Subcutaneous abdominal adipose tissue (tissue), 5 donors: ENCODE data around the gene GMCL2.

Experiments
- H3K27ac ChIP-seq: one replicate; pipeline ENCODE4 v1.7.0; 2013; ENCODE audit warnings: low read depth, mild to moderate bottlenecking, inconsistent platforms, low read length, moderate library complexity
- H3K27me3 ChIP-seq, 5 donors: one replicate each; pipeline ENCODE4 v1.7.0; 2013; ENCODE audit warnings: low read length in 5 of 5, inconsistent platforms in 1 of 5; ENCODE audit not compliant: control insufficient read depth in 5 of 5, insufficient read depth in 4 of 5
- H3K36me3 ChIP-seq, 5 donors: one replicate each; pipeline ENCODE4 v1.7.0; 2013; ENCODE audit warnings: low read length in 5 of 5; ENCODE audit not compliant: control insufficient read depth in 5 of 5, insufficient read depth in 5 of 5
- H3K4me1 ChIP-seq, 5 donors: one replicate each; pipeline ENCODE4 v1.7.0; 2013; ENCODE audit warnings: low read length in 5 of 5, mild to moderate bottlenecking in 3 of 5, moderate library complexity in 1 of 5; ENCODE audit not compliant: control insufficient read depth in 5 of 5, insufficient read depth in 5 of 5
- H3K4me3 ChIP-seq, 5 donors: one replicate each; pipeline ENCODE4 v1.7.0; 2013; ENCODE audit warnings: low read length in 5 of 5, low read depth in 1 of 5
- H3K9ac ChIP-seq, 5 donors: one replicate each; pipeline ENCODE4 v1.7.0; 2013; ENCODE audit warnings: low read length in 5 of 5, mild to moderate bottlenecking in 4 of 5, moderate library complexity in 3 of 5
- H3K9me3 ChIP-seq, 5 donors: one replicate each; pipeline ENCODE4 v1.7.0; 2013; ENCODE audit warnings: low read length in 5 of 5; ENCODE audit not compliant: control insufficient read depth in 5 of 5
- donor health status: healthy.
- donor health status: healthy.
- donor health status: healthy.
- donor health status: healthy.
- donor health status: healthy.

GMCL2 gene

DNA sequence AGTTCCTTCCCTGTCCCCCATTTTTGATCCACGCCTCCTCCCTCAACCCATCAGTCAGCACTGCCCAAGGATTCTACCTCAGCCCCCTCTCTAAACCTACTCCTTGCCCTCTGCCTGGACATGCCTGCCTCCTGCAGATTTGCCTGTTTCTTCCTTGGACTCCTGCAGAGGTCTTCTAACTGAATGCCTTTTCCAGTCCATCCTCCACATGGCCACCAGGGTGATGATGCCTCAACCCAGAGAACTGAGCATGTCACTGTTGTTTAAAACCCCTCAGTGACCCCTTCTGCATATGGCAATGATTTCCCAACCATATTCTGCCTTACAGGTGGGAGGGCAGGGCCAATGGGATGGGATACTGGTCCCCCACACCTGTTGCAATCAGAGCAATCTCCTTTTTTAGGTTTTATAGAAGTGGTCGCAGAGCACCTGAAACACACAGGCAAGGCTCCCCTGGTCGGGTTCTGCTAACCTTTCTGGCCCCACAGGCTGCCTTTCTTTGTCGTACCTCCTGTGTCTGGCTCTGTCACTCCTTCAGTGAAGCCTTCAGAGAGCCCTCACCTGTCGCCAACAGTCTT, 36.1 kb upstream of the GMCL2 start:
- Histone ChIP-seq H3K9ac (no peak overlapping the region), H3K27me3 (no peaks in the 10 kb centered on the region), H3K36me3 (peaks cover 3 to 77% (median 54%) of the 10 kb centered on the region in 5 donors), H3K9me3 (no peaks in the 10 kb centered on the region), H3K4me1 (peaks cover 0 to 11% (median 8%) of the 10 kb centered on the region in 5 donors), H3K27ac (no peak overlapping the region), H3K4me3 (no peak overlapping the region)

DNA sequence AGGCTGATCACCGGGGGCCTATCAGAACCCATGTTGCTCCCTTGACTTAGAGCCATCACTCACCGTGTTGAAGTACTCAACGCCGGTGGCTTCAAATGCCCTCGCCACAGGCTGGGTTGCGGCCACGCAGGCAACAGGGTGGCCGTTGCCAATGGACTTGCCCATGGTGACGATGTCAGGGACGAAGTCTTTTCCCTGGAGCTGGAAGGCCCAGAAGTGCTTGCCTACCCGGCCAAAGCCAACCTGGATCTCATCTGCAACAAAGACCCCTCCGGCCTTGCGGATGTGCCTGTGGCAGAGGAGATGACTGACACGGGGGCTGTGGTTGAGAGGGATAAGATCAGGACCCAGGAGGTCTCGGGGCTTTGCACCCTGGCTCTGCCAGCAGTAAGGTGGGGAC, 35.1 kb upstream of the GMCL2 start:
- H3K9me3 ChIP-seq: no peaks in the 10 kb centered on the region
- H3K4me3 ChIP-seq: no peak overlapping the region
- peaks cover 0 to 10% (median 7%) of the 10 kb centered on the region in 5 donors for H3K4me1 ChIP-seq
- peaks cover 3 to 70% (median 44%) of the 10 kb centered on the region in 5 donors for H3K36me3 ChIP-seq
- H3K27ac ChIP-seq: no peak overlapping the region
- H3K9ac ChIP-seq: no peak overlapping the region
- no peaks in the 10 kb centered on the region for H3K27me3 ChIP-seq

DNA sequence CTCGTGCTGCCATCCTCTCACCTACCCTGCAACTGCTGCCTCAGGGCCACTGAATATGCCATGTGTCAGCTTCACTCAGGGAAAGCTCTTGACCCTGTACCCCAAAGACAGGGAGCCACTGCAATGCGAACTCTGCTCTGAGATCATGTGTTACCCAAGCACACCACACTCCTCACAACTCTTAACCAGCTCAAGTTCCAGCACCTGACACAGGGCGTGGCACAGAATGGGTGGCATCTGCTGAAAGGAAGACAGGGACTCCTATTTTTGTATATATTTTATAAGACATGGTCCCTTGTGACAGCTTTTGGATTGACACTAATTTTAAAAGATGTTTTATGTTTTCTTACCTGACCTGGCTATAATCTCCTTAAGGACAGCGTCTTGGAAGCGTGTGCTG, 34.7 kb upstream of the GMCL2 start:
- Histone ChIP-seq H3K36me3 (peaks cover 3 to 68% (median 43%) of the 10 kb centered on the region in 5 donors), H3K9me3 (no peaks in the 10 kb centered on the region), H3K9ac (no peak overlapping the region), H3K4me3 (no peak overlapping the region), H3K4me1 (peaks cover 0 to 10% (median 7%) of the 10 kb centered on the region in 5 donors), H3K27ac (no peak overlapping the region), H3K27me3 (no peaks in the 10 kb centered on the region)

DNA sequence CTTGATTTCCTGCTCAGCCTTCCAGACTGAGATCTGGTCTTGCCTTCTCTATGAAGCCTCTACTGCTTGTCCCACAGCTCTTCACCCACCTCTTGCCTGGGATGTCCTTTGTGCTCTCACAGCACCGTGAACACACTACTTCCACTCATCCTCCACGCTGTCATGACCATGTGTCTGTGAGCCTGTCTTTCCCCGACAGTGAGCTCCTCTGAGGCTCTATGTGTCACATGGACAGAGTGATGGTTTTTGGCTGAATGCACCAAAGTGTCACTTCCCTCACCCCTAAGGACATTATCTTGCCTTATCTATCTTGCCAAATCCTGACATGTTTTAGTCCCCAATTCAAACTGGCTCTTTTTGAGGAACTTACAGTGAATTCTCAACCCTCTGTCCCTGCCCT, 34.1 kb upstream of the GMCL2 start:
- Histone ChIP-seq H3K27me3 (no peaks in the 10 kb centered on the region), H3K4me1 (peaks cover 0 to 10% (median 7%) of the 10 kb centered on the region in 5 donors), H3K36me3 (peaks cover 3 to 69% (median 48%) of the 10 kb centered on the region in 5 donors), H3K9ac (no peak overlapping the region), H3K9me3 (no peaks in the 10 kb centered on the region), H3K4me3 (no peak overlapping the region), H3K27ac (no peak overlapping the region)

DNA sequence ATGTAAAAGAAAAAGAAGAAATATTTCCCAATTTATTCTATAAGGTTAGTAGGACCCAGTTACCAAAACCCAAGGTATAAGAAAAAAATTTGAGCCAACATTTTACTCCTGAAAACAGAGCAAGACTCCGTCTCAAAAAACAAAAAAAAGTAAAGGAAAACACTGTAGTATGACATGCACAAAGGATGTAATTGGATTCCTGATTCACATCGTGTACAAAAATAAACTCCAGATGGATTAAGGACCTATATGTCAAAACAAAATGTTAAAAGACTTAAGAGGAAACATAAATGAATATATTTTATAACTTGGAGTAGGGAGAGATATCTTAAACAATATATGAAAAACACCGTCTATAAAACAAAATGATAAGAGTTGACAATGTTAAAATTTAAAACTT, 31.7 kb upstream of the GMCL2 start:
- H3K9ac ChIP-seq: no peak overlapping the region
- no peak overlapping the region for H3K27ac ChIP-seq
- H3K36me3 ChIP-seq: peaks cover 3 to 72% (median 60%) of the 10 kb centered on the region in 5 donors
- H3K4me3 ChIP-seq: no peak overlapping the region
- H3K9me3 ChIP-seq: no peaks in the 10 kb centered on the region
- H3K27me3 ChIP-seq: no peaks in the 10 kb centered on the region
- peaks cover 0 to 9% (median 7%) of the 10 kb centered on the region in 5 donors for H3K4me1 ChIP-seq

DNA sequence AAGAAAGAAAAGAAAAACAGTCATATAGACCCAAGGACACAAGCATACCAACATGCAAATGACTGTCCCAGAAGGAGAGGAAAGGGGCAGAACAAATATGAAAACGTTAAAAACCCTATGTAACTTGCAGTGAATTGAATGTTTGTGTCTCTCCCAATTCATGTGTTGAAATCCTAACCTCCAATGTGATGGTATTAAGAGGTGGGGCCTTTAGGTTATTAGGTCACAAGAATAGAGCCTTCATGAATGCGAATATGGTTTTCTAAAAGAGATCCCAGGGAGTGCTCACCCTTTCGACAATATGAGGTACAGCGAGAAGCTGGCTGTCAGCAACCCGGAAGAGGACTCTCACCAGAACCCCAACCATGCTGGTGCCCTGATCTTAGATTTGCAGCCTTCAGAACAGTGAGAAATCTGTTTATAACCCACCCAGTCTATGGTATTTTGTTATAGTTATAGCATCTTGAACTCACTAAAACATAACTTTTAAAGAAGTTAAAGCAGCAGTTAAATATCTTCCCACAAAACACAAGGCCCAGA, 31.1 kb upstream of the GMCL2 start:
- Histone ChIP-seq H3K4me3 (no peak overlapping the region), H3K4me1 (peaks cover 0 to 8% (median 7%) of the 10 kb centered on the region in 5 donors), H3K36me3 (peaks cover 3 to 74% (median 62%) of the 10 kb centered on the region in 5 donors), H3K9ac (no peak overlapping the region), H3K9me3 (no peaks in the 10 kb centered on the region), H3K27ac (no peak overlapping the region), H3K27me3 (no peaks in the 10 kb centered on the region)

DNA sequence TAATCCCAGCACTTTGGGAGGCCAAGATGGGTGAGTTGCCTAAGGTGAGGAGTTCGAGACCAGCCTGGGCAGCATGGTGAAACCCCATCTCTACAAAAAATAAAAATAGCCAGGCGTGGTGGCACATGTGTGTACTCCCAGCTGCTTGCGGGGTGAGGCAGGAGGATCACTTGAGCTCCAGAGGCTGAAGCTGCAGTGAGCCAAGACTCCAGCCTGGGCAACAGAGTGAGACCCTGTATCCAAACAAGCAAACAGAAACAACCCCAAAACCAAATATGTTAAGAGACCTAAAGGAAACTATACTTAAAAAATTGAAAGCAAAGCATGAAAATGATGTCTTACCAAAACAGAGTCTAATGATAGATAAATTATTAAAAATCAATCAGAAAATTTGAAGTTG, 29.6 kb upstream of the GMCL2 start:
- Histone ChIP-seq H3K27me3 (no peaks in the 10 kb centered on the region), H3K9ac (no peak overlapping the region), H3K4me3 (no peak overlapping the region), H3K4me1 (peaks cover 0 to 10% (median 7%) of the 10 kb centered on the region in 5 donors), H3K9me3 (no peaks in the 10 kb centered on the region), H3K36me3 (peaks cover 3 to 76% (median 64%) of the 10 kb centered on the region in 5 donors), H3K27ac (no peak overlapping the region)

DNA sequence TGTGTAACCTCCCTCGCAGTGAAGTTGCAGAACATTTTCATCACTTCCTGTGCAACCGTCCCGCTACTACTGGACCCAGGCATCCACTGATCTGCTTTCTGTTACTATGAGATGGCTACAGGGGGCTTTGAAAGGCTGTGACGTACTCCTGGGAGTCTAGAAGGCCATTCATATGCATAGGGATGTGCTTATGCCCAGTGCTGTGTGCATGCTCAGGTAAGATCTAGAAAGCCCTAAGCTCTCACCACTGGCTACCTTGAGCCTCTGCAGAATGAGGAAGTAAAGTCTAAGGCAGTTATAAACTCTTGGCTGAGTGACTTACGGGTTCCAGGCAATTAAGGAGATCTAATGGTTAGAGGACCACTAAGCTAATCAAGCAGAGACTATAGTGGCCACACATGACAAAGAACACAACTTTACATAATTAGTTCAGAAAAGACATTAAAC, 28.9 kb upstream of the GMCL2 start:
- Histone ChIP-seq H3K9me3 (no peaks in the 10 kb centered on the region), H3K4me3 (no peak overlapping the region), H3K36me3 (peaks cover 3 to 76% (median 65%) of the 10 kb centered on the region in 5 donors), H3K4me1 (peaks cover 0 to 13% (median 8%) of the 10 kb centered on the region in 5 donors), H3K27ac (no peak overlapping the region), H3K9ac (no peak overlapping the region), H3K27me3 (no peaks in the 10 kb centered on the region)

DNA sequence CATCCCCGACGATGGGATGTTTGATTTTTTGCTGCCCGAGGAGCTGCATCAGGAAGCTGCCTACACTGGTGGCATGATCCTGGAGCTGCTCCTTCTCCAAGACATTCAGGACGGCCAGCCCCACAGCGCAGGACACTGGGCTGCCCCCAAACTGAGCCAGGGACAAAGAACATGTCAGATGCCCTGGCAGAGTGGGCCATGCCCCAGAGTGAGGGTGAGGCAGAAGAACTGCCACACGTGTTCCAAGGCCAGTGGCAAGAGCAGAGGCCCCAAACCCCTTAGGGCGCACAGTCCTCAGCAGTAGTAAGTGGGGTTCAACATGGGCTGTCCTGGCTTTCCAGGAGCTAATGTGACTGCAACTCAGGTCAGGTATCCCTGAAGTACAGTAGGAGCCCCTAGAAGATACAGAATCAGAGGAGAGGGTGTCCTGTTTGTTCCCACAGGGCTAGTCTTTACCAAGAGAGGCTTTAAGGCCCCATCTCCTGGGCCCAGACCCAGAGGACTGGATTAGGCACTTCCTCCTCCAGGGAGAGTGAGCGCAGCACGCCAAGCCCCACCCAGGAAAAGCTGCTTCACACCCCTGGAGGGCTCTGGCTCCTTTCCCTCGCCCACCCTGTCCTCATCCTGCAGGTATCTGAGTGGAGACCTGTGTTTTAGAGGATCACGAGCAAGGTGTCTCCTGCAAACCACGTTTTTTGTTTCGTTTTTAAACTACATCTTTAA, 28.3 kb upstream of the GMCL2 start:
- Histone ChIP-seq H3K4me1 (peaks cover 0 to 13% (median 8%) of the 10 kb centered on the region in 5 donors), H3K27me3 (no peaks in the 10 kb centered on the region), H3K9ac (peak overlapping the region in 1 of 5 donors; percentile 43), H3K9me3 (no peaks in the 10 kb centered on the region), H3K36me3 (peaks cover 3 to 78% (median 69%) of the 10 kb centered on the region in 5 donors), H3K4me3 (no peak overlapping the region), H3K27ac (no peak overlapping the region)

DNA sequence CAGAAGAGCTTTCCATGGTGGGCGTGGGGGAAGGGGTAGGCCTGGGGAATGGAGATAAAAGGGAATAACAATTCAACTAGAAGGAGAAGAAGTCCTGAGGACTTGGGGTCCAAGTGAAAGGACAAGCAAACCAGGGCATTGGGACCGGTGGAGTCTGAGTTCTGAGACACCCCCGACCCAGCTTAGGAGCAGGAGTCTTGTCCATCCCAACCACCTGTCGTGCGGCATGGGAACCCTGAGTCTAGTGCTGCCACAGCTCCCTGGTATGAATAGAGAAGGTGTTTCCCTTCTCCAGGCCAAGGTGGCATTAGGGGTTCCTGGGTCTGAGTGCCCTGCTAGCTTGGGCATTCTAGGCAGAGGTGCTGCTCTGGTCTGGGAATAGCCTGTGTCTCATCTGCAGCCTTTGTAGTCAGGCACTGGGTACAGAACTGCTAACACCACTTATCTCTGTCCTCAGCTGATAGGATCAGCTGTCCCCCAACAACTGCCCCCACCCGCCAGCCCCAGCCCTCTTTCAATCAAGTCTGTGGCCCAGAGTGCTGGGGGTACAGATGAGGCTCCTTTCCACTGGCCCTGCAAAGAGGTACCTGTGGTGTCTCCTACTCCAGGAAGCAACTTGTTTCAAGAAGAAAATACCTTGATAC, 27.1 kb upstream of the GMCL2 start:
- Histone ChIP-seq H3K9me3 (no peaks in the 10 kb centered on the region), H3K27me3 (no peaks in the 10 kb centered on the region), H3K36me3 (peaks cover 3 to 86% (median 78%) of the 10 kb centered on the region in 5 donors), H3K27ac (no peak overlapping the region), H3K9ac (no peak overlapping the region), H3K4me1 (peaks cover 0 to 13% (median 8%) of the 10 kb centered on the region in 5 donors), H3K4me3 (no peak overlapping the region)
